Ishikawa (cell line): ENCODE results near the gene TAS2R43.
"Not testable (repeated sequence)": the region's sequence is repeated elsewhere in the genome, so short reads cannot be mapped to it uniquely, and the experiment has no call there.

ENCODE experiments used
- CEBPB ChIP-seq: IDR thresholded peaks from 2 replicates; pipeline ENCODE4 v1.6.1; 2012
- CREB1 ChIP-seq: IDR thresholded peaks from 2 replicates; pipeline ENCODE4 v1.6.1; 2012; ENCODE audit warnings: low read depth
- EGR1 ChIP-seq: IDR thresholded peaks from 2 replicates; pipeline ENCODE4 v1.6.1; 2012
- EP300 ChIP-seq: IDR thresholded peaks from 2 replicates; pipeline ENCODE4 v1.6.1; 2012; ENCODE audit warnings: borderline replicate concordance
- FOXM1 ChIP-seq: IDR thresholded peaks from 2 replicates; pipeline ENCODE4 v1.6.1; 2012; ENCODE audit warnings: low read depth, borderline replicate concordance
- MAX ChIP-seq: IDR thresholded peaks from 2 replicates; pipeline ENCODE4 v1.6.1; 2012
- NFIC ChIP-seq: IDR thresholded peaks from 2 replicates; pipeline ENCODE4 v1.6.1; 2012
- RAD21 ChIP-seq: IDR thresholded peaks from 2 replicates; pipeline ENCODE4 v1.6.1; 2012; ENCODE audit warnings: low read depth
- REST ChIP-seq: IDR thresholded peaks from 2 replicates; pipeline ENCODE4 v1.6.1; 2012; ENCODE audit warnings: low read depth, mild to moderate bottlenecking
- TAF1 ChIP-seq: IDR thresholded peaks from 2 replicates; pipeline ENCODE4 v1.6.1; 2012; ENCODE audit warnings: low read depth, mild to moderate bottlenecking
- TCF12 ChIP-seq: IDR thresholded peaks from 2 replicates; pipeline ENCODE4 v1.6.1; 2012; ENCODE audit warnings: low read depth
- TEAD4 ChIP-seq: IDR thresholded peaks from 2 replicates; pipeline ENCODE4 v1.6.1; 2012
- USF1 ChIP-seq: IDR thresholded peaks from 2 replicates; pipeline ENCODE4 v1.6.1; 2012
- YY1 ChIP-seq: IDR thresholded peaks from 2 replicates; pipeline ENCODE4 v1.6.1; 2012; ENCODE audit warnings: low read depth

- TF ChIP-seq FOXM1, USF1, EGR1, TEAD4, MAX, TCF12, CREB1, TAF1, NFIC, EP300, RAD21, YY1, CEBPB: not testable (repeated sequence)
- peak; percentile 58; the same call in 1 of the 2 replicates for TF ChIP-seq REST
Observed at GRCh38 chr12:11041366-11041765, 50.7 kb downstream of the TAS2R43 start.
